NCI-H128 (cell line): ENCODE data around the gene LCN10.
A peak's percentile ranks its signal among the peaks of the same experiment; 100 is the strongest.
"Not testable (repeated sequence)": the region's sequence is repeated elsewhere in the genome, so short reads cannot be mapped to it uniquely, and the experiment has no call there.

Experiments used
- DNase-seq: peaks from one replicate; lab custom pipeline; 2025; ENCODE audit not compliant: unreplicated experiment; lab: John Stamatoyannopoulos, UW

The LCN10 gene

GRCh38 chr9:136742591-136743391, at the start of gene LCN10:
TSS of gene LCN10 (minus strand) at chr9:136742940. CDS start at chr9:136742903, 37 bp downstream.
- no peak for DNase-seq

- no peak for DNase-seq
Measured at GRCh38 chr9:136791516-136792276, 49.0 kb upstream of the LCN10 start.

GRCh38 chr9:136790640-136791515, 48.1 kb upstream of the LCN10 start, which contains the start of gene TMEM141:
TSS of gene TMEM141 (plus strand) at chr9:136791344. CDS start at chr9:136791371, 27 bp downstream.
- peak; percentile 98 for DNase-seq

- no peak for DNase-seq
Measured at GRCh38 chr9:136789523-136789937, 46.8 kb upstream of the LCN10 start.

GRCh38 chr9:136788644-136789522, 46.1 kb upstream of the LCN10 start:
- DNase-seq = not testable (repeated sequence)

GRCh38 chr9:136787690-136788400, 45.1 kb upstream of the LCN10 start:
- peak; percentile 73 for DNase-seq

GRCh38 chr9:136786983-136787382, 44.2 kb upstream of the LCN10 start:
- DNase-seq = not testable (repeated sequence)

- no peak for DNase-seq
Measured at GRCh38 chr9:136786451-136786850, 43.7 kb upstream of the LCN10 start.

GRCh38 chr9:136785565-136786355, 43.0 kb upstream of the LCN10 start:
- not testable (repeated sequence) for DNase-seq

- DNase-seq = no peak
Measured at GRCh38 chr9:136784997-136785361, 42.2 kb upstream of the LCN10 start.

- DNase-seq = no peak
Measured at GRCh38 chr9:136784249-136784996, 41.7 kb upstream of the LCN10 start.

GRCh38 chr9:136782452-136782851, 39.7 kb upstream of the LCN10 start:
- DNase-seq = no peak

- no peak for DNase-seq
Measured at GRCh38 chr9:136779808-136780207, 37.1 kb upstream of the LCN10 start.

- DNase-seq = no peak
Measured at GRCh38 chr9:136777359-136777758, 34.6 kb upstream of the LCN10 start.

GRCh38 chr9:136776947-136777346, 34.2 kb upstream of the LCN10 start:
- DNase-seq = no peak

GRCh38 chr9:136775191-136775590, 32.5 kb upstream of the LCN10 start:
- DNase-seq = no peak

- DNase-seq = no peak
Measured at GRCh38 chr9:136774416-136775045, 31.8 kb upstream of the LCN10 start.
